Measurements from ENCODE around the gene LEMD2.

GRCh38 chr6:33757906-33758305 is 31.0 kb downstream of the LEMD2 start:
- TF ChIP-seq CTCF (IDR thresholded peaks at IDR 0.05 in 8 of 11, conservative IDR thresholded peaks at IDR 0.05 in 3 of 11) (no peak), POLR2AphosphoS5 (IDR thresholded peaks at IDR 0.05) (no peak), POLR2A (IDR thresholded peaks at IDR 0.05) (no peak)
